Measurements from ENCODE around the gene ADK.
"Not testable (repeated sequence)": the region's sequence is repeated elsewhere in the genome, so short reads cannot be mapped to it uniquely, and the experiment has no call there.

Gene ADK

GRCh38 chr10:74337330-74338016 is 186.5 kb downstream of the ADK start:
- TF ChIP-seq CTCF (IDR thresholded peaks at IDR 0.05; ENCODE audit: low read depth, low read length, missing control alignments), result no peak
- no peak for DNase-seq (ENCODE audit: low read depth)
- H3K4me3 ChIP-seq (ENCODE audit: low read depth, low read length), result no peak overlapping the region

- no peak for TF ChIP-seq CTCF (IDR thresholded peaks at IDR 0.05; ENCODE audit: low read depth, low read length, missing control alignments)
- H3K4me3 ChIP-seq (ENCODE audit: low read depth, low read length), result no peak overlapping the region
- DNase-seq (ENCODE audit: low read depth), result no peak
Observed at GRCh38 chr10:74342991-74343390, 192.0 kb downstream of the ADK start.

GRCh38 chr10:74343804-74344203 is 192.8 kb downstream of the ADK start:
- no peak overlapping the region for H3K4me3 ChIP-seq (ENCODE audit: low read depth, low read length)
- TF ChIP-seq CTCF (IDR thresholded peaks at IDR 0.05; ENCODE audit: low read depth, low read length, missing control alignments), result no peak
- DNase-seq (ENCODE audit: low read depth), result no peak

GRCh38 chr10:74344306-74344705 is 193.3 kb downstream of the ADK start:
- H3K4me3 ChIP-seq (ENCODE audit: low read depth, low read length), result no peak overlapping the region
- no peak for DNase-seq (ENCODE audit: low read depth)
- no peak for TF ChIP-seq CTCF (IDR thresholded peaks at IDR 0.05; ENCODE audit: low read depth, low read length, missing control alignments)

- H3K4me3 ChIP-seq (ENCODE audit: low read depth, low read length), result no peak overlapping the region
- no peak for TF ChIP-seq CTCF (IDR thresholded peaks at IDR 0.05; ENCODE audit: low read depth, low read length, missing control alignments)
- DNase-seq (ENCODE audit: low read depth), result no peak
Observed at GRCh38 chr10:74347522-74347921, 196.5 kb downstream of the ADK start.

GRCh38 chr10:74353021-74353420 is 202.0 kb downstream of the ADK start:
- not testable (repeated sequence) for DNase-seq (ENCODE audit: low read depth); H3K4me3 ChIP-seq (ENCODE audit: low read depth, low read length)

- TF ChIP-seq CTCF (IDR thresholded peaks at IDR 0.05; ENCODE audit: low read depth, low read length, missing control alignments), result no peak
- no peak overlapping the region for H3K4me3 ChIP-seq (ENCODE audit: low read depth, low read length)
Observed at GRCh38 chr10:74361678-74362077, 210.7 kb downstream of the ADK start.

More at GRCh38 chr10:74361678-74362077, 210.7 kb downstream of the ADK start:
- DNase-seq (ENCODE audit: low read depth), result no peak

All from GM12864 (cell line).